ENCODE measurements around the gene SDC1.
"Not testable (repeated sequence)": the region's sequence is repeated elsewhere in the genome, so short reads cannot be mapped to it uniquely, and the experiment has no call there.

DNA sequence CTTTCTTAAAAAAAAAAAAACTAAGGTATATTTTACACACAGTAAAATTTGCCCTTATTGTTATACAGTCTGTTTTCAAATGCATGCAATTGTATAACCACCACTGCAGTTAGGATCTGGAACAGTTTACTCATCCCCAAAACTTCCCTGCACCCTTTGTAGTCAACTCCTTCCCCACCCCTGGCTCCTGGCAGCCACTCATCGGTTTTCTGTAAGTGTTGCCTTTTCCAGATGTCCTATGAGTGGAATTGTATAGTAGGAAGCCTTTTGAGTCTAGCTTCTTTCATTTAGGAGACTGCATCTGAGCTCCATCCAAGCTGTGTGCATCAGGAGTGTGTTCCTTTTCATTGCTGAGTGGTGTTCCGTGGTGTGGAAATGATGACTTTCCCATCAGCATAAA is 9.7 kb upstream of the SDC1 start:
- TF ChIP-seq, protein P1, sequence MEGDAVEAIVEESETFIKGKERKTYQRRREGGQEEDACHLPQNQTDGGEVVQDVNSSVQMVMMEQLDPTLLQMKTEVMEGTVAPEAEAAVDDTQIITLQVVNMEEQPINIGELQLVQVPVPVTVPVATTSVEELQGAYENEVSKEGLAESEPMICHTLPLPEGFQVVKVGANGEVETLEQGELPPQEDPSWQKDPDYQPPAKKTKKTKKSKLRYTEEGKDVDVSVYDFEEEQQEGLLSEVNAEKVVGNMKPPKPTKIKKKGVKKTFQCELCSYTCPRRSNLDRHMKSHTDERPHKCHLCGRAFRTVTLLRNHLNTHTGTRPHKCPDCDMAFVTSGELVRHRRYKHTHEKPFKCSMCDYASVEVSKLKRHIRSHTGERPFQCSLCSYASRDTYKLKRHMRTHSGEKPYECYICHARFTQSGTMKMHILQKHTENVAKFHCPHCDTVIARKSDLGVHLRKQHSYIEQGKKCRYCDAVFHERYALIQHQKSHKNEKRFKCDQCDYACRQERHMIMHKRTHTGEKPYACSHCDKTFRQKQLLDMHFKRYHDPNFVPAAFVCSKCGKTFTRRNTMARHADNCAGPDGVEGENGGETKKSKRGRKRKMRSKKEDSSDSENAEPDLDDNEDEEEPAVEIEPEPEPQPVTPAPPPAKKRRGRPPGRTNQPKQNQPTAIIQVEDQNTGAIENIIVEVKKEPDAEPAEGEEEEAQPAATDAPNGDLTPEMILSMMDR (IDR thresholded peaks at IDR 0.05) = not testable (repeated sequence)
- TF ChIP-seq EP300 (IDR thresholded peaks at IDR 0.05; ENCODE audit: low read depth); POLR2AphosphoS5 (IDR thresholded peaks at IDR 0.05): not testable (repeated sequence)
